ENCODE measurements around the gene FBXW11. TPM values are rescaled to one million over a fixed set of nuclear protein-coding genes. Genes with fewer than 3 reads are reported as not detected.
A peak's percentile ranks its signal among the peaks of the same experiment; 100 is the strongest.

FBXW11 gene
- total and polyA plus RNA-seq, 2 of the 13 experiments (the other 11 are each of a cell fraction or from before 2014, with no cell fraction given), result 31.7 to 53.6 TPM

DNA sequence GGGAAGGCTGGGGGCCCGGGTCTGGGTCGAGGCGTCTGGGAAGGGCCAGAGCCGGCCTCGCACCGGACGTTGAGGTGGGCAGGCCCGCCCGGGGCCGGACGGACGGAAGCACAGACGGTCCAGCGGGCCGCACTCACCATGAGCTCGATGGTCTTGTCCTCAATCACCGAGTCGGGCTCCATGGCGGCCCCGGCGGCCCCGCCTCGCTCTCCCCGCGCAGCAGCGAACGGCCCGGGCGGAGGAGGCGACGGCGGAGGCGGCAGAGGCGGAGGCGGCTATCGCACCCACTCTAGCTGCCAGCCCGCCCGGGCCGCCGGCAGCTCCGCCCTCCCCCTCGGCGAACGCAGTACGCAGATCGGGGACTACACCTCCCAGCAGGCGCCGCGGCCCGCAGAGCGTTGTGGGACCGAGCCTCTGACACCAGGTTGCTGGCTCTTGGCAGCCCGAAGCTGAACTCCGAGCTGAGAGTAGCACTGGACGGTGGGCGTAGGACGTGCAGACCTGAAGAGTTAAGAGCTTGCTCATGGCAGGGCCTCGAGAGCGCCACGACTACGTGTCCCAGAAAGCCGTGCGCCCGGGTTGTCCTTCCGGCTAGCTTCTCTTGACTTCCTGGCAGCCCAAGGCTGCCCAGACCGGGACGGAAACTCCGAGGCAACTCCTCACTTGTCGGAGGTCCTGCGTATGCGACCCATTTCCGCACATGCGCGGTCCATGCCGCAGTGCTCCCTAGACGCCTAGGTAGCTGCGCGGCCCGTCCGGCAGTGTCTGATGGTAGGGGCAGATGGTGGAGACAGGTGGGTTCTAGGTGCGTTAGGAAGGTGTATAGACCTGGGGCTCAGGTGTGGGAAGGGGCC lies at the start of gene FBXW11 (continued):
- TF ChIP-seq, protein P1, sequence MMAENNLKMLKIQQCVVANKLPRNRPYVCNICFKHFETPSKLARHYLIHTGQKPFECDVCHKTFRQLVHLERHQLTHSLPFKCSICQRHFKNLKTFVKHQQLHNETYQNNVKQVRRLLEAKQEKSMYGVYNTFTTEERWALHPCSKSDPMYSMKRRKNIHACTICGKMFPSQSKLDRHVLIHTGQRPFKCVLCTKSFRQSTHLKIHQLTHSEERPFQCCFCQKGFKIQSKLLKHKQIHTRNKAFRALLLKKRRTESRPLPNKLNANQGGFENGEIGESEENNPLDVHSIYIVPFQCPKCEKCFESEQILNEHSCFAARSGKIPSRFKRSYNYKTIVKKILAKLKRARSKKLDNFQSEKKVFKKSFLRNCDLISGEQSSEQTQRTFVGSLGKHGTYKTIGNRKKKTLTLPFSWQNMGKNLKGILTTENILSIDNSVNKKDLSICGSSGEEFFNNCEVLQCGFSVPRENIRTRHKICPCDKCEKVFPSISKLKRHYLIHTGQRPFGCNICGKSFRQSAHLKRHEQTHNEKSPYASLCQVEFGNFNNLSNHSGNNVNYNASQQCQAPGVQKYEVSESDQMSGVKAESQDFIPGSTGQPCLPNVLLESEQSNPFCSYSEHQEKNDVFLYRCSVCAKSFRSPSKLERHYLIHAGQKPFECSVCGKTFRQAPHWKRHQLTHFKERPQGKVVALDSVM (CRISPR knock-in tag; IDR thresholded peaks at IDR 0.05), result no peak
- no peak for TF ChIP-seq MTF1 (CRISPR knock-in tag; IDR thresholded peaks at IDR 0.05)
- peak; percentile 34; the same call in 1 of the 2 replicates for TF ChIP-seq DMAP1 (CRISPR knock-in tag; IDR thresholded peaks at IDR 0.05)
- TF ChIP-seq ZNF792 (CRISPR knock-in tag; IDR thresholded peaks at IDR 0.05), result peak; percentile 28; the same call in 1 of the 2 replicates
- peak; percentile 45; the same call in 1 of the 2 replicates for TF ChIP-seq KDM2A (CRISPR knock-in tag; IDR thresholded peaks at IDR 0.05; ENCODE audit: borderline replicate concordance, low read depth)
- peak; percentile 44; the same call in 1 of the 2 replicates for TF ChIP-seq NFYB (CRISPR knock-in tag; IDR thresholded peaks at IDR 0.05)
- no peak for TF ChIP-seq CENPX (CRISPR knock-in tag; IDR thresholded peaks at IDR 0.05)
- TF ChIP-seq ZNF326 (CRISPR knock-in tag; IDR thresholded peaks at IDR 0.05; ENCODE audit: borderline replicate concordance), result 0 out of 2 replicates have a peak, but pooled peaks have one; percentile 55
- no peak for TF ChIP-seq ONECUT2 (CRISPR knock-in tag; IDR thresholded peaks at IDR 0.05)
- TF ChIP-seq, protein P2, sequence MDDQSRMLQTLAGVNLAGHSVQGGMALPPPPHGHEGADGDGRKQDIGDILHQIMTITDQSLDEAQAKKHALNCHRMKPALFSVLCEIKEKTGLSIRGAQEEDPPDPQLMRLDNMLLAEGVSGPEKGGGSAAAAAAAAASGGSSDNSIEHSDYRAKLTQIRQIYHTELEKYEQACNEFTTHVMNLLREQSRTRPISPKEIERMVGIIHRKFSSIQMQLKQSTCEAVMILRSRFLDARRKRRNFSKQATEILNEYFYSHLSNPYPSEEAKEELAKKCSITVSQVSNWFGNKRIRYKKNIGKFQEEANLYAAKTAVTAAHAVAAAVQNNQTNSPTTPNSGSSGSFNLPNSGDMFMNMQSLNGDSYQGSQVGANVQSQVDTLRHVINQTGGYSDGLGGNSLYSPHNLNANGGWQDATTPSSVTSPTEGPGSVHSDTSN (CRISPR knock-in tag; IDR thresholded peaks at IDR 0.05; ENCODE audit: borderline replicate concordance), result no peak
- TF ChIP-seq ZSCAN30 (CRISPR knock-in tag; IDR thresholded peaks at IDR 0.05), result no peak
- TF ChIP-seq ZNF20 (CRISPR knock-in tag; IDR thresholded peaks at IDR 0.05), result no peak
- no peak for TF ChIP-seq SNAPC2 (CRISPR knock-in tag; IDR thresholded peaks at IDR 0.05)
- TF ChIP-seq, protein P3, sequence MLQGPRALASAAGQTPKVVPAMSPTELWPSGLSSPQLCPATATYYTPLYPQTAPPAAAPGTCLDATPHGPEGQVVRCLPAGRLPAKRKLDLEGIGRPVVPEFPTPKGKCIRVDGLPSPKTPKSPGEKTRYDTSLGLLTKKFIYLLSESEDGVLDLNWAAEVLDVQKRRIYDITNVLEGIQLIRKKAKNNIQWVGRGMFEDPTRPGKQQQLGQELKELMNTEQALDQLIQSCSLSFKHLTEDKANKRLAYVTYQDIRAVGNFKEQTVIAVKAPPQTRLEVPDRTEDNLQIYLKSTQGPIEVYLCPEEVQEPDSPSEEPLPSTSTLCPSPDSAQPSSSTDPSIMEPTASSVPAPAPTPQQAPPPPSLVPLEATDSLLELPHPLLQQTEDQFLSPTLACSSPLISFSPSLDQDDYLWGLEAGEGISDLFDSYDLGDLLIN (CRISPR knock-in tag; IDR thresholded peaks at IDR 0.05; ENCODE audit: borderline replicate concordance), result peak; percentile 17; the same call in 1 of the 2 replicates
- TF ChIP-seq, protein P4, sequence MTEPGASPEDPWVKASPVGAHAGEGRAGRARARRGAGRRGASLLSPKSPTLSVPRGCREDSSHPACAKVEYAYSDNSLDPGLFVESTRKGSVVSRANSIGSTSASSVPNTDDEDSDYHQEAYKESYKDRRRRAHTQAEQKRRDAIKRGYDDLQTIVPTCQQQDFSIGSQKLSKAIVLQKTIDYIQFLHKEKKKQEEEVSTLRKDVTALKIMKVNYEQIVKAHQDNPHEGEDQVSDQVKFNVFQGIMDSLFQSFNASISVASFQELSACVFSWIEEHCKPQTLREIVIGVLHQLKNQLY (CRISPR knock-in tag; IDR thresholded peaks at IDR 0.05), result peak; percentile 61; the same call in 1 of the 2 replicates
- no peak for TF ChIP-seq ZNF136 (CRISPR knock-in tag; IDR thresholded peaks at IDR 0.05; ENCODE audit: low read depth)
- peak; percentile 48; the same call in 1 of the 2 replicates for TF ChIP-seq ZNF749 (CRISPR knock-in tag; IDR thresholded peaks at IDR 0.05; ENCODE audit: borderline replicate concordance)
- TF ChIP-seq, protein P5, sequence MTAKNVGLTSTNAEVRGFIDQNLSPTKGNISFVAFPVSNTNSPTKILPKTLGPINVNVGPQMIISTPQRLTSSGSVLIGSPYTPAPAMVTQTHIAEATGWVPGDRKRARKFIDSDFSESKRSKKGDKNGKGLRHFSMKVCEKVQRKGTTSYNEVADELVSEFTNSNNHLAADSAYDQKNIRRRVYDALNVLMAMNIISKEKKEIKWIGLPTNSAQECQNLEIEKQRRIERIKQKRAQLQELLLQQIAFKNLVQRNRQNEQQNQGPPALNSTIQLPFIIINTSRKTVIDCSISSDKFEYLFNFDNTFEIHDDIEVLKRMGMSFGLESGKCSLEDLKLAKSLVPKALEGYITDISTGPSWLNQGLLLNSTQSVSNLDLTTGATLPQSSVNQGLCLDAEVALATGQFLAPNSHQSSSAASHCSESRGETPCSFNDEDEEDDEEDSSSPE (CRISPR knock-in tag; IDR thresholded peaks at IDR 0.05), result no peak; the same call in 1 of the 2 replicates
- TF ChIP-seq, protein P6, sequence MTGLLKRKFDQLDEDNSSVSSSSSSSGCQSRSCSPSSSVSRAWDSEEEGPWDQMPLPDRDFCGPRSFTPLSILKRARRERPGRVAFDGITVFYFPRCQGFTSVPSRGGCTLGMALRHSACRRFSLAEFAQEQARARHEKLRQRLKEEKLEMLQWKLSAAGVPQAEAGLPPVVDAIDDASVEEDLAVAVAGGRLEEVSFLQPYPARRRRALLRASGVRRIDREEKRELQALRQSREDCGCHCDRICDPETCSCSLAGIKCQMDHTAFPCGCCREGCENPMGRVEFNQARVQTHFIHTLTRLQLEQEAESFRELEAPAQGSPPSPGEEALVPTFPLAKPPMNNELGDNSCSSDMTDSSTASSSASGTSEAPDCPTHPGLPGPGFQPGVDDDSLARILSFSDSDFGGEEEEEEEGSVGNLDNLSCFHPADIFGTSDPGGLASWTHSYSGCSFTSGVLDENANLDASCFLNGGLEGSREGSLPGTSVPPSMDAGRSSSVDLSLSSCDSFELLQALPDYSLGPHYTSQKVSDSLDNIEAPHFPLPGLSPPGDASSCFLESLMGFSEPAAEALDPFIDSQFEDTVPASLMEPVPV (CRISPR knock-in tag; IDR thresholded peaks at IDR 0.05), result peak; percentile 57
- TF ChIP-seq MED13 (CRISPR knock-in tag; IDR thresholded peaks at IDR 0.05), result peak; percentile 80; the same call in 1 of the 2 replicates
- TF ChIP-seq ZNF232 (CRISPR knock-in tag; IDR thresholded peaks at IDR 0.05; ENCODE audit: borderline replicate concordance), result no peak

Measured in HepG2 (cell line).